Breast epithelium (tissue), 4 donors: ENCODE measurements around the gene CCDC34. TPM values are rescaled to one million over a fixed set of nuclear protein-coding genes. Genes with fewer than 3 reads are reported as not detected.
A peak's percentile ranks its signal among the peaks of the same experiment; 100 is the strongest.

Experiments
- DNase-seq, 2 donors: peaks; one replicate each; pipeline ENCODE4 v3.0.0-alpha.2; 2019; ENCODE audit warnings: low spot score in 2 of 2
- H3K27ac ChIP-seq, 2 donors: fragments of 200-600 bp; sonication (generic) in 1 of 2; one replicate each; pipeline ENCODE4 v1.5.1; 2016 to 2019; ENCODE audit warnings: mild to moderate bottlenecking in 1 of 2
- H3K27me3 ChIP-seq, 2 donors: fragments of 200-600 bp; sonication (generic) in 1 of 2; one replicate each; pipeline versions ENCODE4 v1.5.1 to v1.6.0; 2017 to 2019; ENCODE audit warnings: control low read depth in 1 of 2, mild to moderate bottlenecking in 1 of 2
- H3K36me3 ChIP-seq: fragments of 200-600 bp; one replicate; pipeline ENCODE4 v1.5.1; 2019
- H3K4me1 ChIP-seq, 2 donors: fragments of 200-600 bp; sonication (generic); one replicate each; pipeline ENCODE4 v1.5.1; 2016 to 2019; ENCODE audit warnings: control low read depth in 1 of 2
- H3K4me3 ChIP-seq, 3 donors: fragments of 200-600 bp; sonication (generic); 1 replicate in 2 of 3; 2 replicates in 1 of 3; pipeline ENCODE4 v1.5.1; 2016 to 2019; ENCODE audit warnings: mild to moderate bottlenecking in 3 of 3, moderate library complexity in 2 of 3
- H3K9me3 ChIP-seq, 2 donors: fragments of 200-600 bp; sonication (generic) in 1 of 2; one replicate each; pipeline ENCODE4 v1.5.1; 2016 to 2019; ENCODE audit warnings: control low read depth in 1 of 2
- POLR2A ChIP-seq: fragments of 450-650 bp; IDR thresholded peaks from one replicate; pipeline ENCODE4 v1.6.1; 2016; ENCODE audit warnings: antibody characterized with exemption, mild to moderate bottlenecking, moderate library complexity
- POLR2AphosphoS5 ChIP-seq, 3 donors: sonication (generic); formaldehyde crosslinking; IDR thresholded peaks; one replicate each; pipeline ENCODE4 v1.6.1; 2017; ENCODE audit warnings: antibody characterized with exemption in 3 of 3
- intact Hi-C: fragments of 100-400 bp; cut with DNase I; formaldehyde crosslinking; loops from one replicate; pipeline ENCODE4 v1.15.1; 2023; ENCODE audit warnings: low total_unique reads
- total RNA-seq, 3 donors: library from RNA; depleted of rRNA; stranded (reverse); fragments of >200 nt; gene quantifications; one replicate each; pipeline ENCODE4 v1.1.0, GENCODE V29; 2016
- TF ChIP-seq, protein P1 (sequence below), 3 donors: fragments of 450-650 bp; IDR thresholded peaks; one replicate each; pipeline ENCODE4 v1.5.1; 2016 to 2017; ENCODE audit warnings: antibody characterized with exemption in 3 of 3, mild to moderate bottlenecking in 3 of 3, moderate library complexity in 3 of 3

CCDC34 gene
- total RNA-seq, 3 donors from 2014 or later, result 2.2 to 9.7 (median 4.9) TPM

GRCh38 chr11:27352781-27353180 is 10.2 kb downstream of the CCDC34 start:
- no peak for DNase-seq

GRCh38 chr11:27350511-27350910 is 12.5 kb downstream of the CCDC34 start:
- Histone ChIP-seq H3K27me3 (no peaks in the 10 kb centered on the region), H3K36me3 (no peaks in the 10 kb centered on the region), H3K9me3 (no peaks in the 10 kb centered on the region), H3K4me3 (no peak overlapping the region), H3K4me1 (no peaks in the 10 kb centered on the region), H3K27ac (peak overlapping the region in 1 of 2 donors; percentile 23)
- no peak for DNase-seq
- no peak for TF ChIP-seq POLR2A
- TF ChIP-seq, protein P1, sequence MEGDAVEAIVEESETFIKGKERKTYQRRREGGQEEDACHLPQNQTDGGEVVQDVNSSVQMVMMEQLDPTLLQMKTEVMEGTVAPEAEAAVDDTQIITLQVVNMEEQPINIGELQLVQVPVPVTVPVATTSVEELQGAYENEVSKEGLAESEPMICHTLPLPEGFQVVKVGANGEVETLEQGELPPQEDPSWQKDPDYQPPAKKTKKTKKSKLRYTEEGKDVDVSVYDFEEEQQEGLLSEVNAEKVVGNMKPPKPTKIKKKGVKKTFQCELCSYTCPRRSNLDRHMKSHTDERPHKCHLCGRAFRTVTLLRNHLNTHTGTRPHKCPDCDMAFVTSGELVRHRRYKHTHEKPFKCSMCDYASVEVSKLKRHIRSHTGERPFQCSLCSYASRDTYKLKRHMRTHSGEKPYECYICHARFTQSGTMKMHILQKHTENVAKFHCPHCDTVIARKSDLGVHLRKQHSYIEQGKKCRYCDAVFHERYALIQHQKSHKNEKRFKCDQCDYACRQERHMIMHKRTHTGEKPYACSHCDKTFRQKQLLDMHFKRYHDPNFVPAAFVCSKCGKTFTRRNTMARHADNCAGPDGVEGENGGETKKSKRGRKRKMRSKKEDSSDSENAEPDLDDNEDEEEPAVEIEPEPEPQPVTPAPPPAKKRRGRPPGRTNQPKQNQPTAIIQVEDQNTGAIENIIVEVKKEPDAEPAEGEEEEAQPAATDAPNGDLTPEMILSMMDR (IDR thresholded peaks at IDR 0.05), result no peak
- TF ChIP-seq POLR2AphosphoS5 (IDR thresholded peaks at IDR 0.05), result no peak
- intact Hi-C loops, result no loop called here

More at GRCh38 chr11:27352781-27353180, 10.2 kb downstream of the CCDC34 start:
- TF ChIP-seq, protein P1 (IDR thresholded peaks at IDR 0.05), result no peak
- TF ChIP-seq POLR2AphosphoS5 (IDR thresholded peaks at IDR 0.05) (no peak), POLR2A (no peak)
- H3K4me3 ChIP-seq, result no peak overlapping the region
- H3K9me3 ChIP-seq, result no peaks in the 10 kb centered on the region
- H3K27ac ChIP-seq, result no peak overlapping the region
- intact Hi-C loops, result no loop called here
- no peaks in the 10 kb centered on the region for H3K27me3 ChIP-seq
- H3K36me3 ChIP-seq, result no peaks in the 10 kb centered on the region
- no peaks in the 10 kb centered on the region for H3K4me1 ChIP-seq

- H3K4me1 ChIP-seq, result no peaks in the 10 kb centered on the region
- no peaks in the 10 kb centered on the region for H3K9me3 ChIP-seq
- no peak for DNase-seq
- intact Hi-C loops, result no loop called here
- H3K27ac ChIP-seq, result no peak overlapping the region
- TF ChIP-seq, protein P1 (IDR thresholded peaks at IDR 0.05), result no peak
- no peak for TF ChIP-seq POLR2A
- TF ChIP-seq POLR2AphosphoS5 (IDR thresholded peaks at IDR 0.05), result no peak
- H3K27me3 ChIP-seq, result no peaks in the 10 kb centered on the region
- H3K36me3 ChIP-seq, result no peaks in the 10 kb centered on the region
- H3K4me3 ChIP-seq, result no peak overlapping the region
These were observed 13.1 kb downstream of the CCDC34 start for GRCh38 chr11:27349919-27350318.

DNA sequence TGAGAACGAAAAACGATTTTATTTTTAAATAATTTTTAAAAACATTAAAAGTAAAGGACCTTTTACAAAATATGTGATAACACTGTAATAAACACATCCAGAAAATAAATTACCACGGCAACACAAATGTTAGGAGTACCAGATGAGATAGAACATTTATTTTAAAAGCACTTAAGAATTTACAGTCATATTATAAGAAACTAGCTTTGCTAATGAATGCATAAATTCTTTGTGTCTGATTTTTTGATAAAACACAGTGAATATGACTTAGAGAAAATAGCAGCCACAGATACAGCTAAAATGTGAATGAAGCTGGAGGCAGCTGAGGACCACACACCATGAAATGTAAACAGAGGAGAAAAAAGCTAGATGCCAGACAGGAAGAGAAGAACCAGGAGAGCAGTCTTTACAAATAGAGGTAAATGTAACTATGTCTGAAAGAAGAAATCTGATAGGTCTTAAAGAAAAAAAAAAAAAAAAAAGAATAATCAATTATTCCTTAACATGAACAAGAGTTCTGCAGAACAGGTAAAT is 14.6 kb downstream of the CCDC34 start:
- Histone ChIP-seq H3K27me3 (no peaks in the 10 kb centered on the region), H3K4me1 (no peaks in the 10 kb centered on the region), H3K4me3 (no peak overlapping the region), H3K9me3 (no peaks in the 10 kb centered on the region), H3K36me3 (no peaks in the 10 kb centered on the region), H3K27ac (no peak overlapping the region)
- no peak for TF ChIP-seq POLR2A
- TF ChIP-seq, protein P1 (IDR thresholded peaks at IDR 0.05), result no peak
- TF ChIP-seq POLR2AphosphoS5 (IDR thresholded peaks at IDR 0.05), result no peak
- DNase-seq, result no peak
- intact Hi-C loops, result no loop called here

DNA sequence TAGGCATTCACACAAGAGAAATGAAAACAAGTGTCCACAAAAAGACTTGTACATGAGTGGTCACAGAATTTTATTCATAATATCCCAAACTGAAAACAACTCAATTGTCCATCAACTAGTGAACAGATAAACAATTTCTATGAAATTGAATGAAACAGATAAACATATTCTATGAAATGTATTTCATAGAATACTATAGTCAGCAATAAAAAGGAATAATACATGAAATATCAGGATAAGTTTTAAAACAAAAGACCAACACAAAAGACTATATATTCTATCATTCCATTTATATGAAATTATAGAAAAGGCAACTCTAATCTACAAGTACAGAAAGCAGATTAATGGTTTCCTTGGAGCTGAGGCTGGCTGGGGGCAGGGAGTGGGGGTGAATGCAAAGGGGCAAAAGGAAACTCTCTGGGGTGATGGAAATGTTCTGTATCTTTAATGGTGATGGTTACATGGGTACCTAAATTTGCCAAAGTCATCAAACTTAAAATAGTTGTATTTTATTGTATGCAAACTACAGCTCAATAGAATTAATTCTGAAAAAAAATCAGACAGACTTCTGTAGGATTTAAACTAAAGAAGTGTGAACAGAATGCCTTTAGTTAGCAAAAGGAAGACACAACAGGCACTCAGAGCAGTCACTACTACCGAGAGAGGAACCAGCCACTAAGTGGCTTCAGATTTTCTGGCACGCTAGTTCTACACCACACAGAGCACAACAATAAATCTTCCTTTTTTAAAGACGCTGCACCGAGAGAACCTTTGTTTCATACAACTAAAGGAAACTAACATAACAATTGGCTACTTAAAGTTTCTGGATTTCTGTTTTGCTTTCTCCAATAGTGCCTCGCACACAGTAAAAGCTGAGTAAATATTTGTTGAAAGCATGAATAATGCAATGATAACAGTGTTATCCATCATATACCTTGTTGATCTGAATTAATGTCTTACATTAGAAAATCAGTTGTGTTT is 15.4 kb downstream of the CCDC34 start:
- Histone ChIP-seq H3K9me3 (no peaks in the 10 kb centered on the region), H3K36me3 (no peaks in the 10 kb centered on the region), H3K27me3 (no peaks in the 10 kb centered on the region), H3K4me3 (no peak overlapping the region), H3K4me1 (no peaks in the 10 kb centered on the region), H3K27ac (peak overlapping the region in 1 of 2 donors; percentile 41)
- TF ChIP-seq, protein P1 (IDR thresholded peaks at IDR 0.05), result no peak
- TF ChIP-seq POLR2AphosphoS5 (IDR thresholded peaks at IDR 0.05) (no peak), POLR2A (no peak)
- DNase-seq, result no peak
- intact Hi-C loops, result no loop called here
